ELF-1 (cell line): ENCODE data around the gene BPIFB1.

Source experiments
- DNase-seq: peaks from one replicate; pipeline ENCODE4 v3.0.0-alpha.2; 2016; ENCODE audit warnings: low read depth, low spot score

The BPIFB1 gene

DNA sequence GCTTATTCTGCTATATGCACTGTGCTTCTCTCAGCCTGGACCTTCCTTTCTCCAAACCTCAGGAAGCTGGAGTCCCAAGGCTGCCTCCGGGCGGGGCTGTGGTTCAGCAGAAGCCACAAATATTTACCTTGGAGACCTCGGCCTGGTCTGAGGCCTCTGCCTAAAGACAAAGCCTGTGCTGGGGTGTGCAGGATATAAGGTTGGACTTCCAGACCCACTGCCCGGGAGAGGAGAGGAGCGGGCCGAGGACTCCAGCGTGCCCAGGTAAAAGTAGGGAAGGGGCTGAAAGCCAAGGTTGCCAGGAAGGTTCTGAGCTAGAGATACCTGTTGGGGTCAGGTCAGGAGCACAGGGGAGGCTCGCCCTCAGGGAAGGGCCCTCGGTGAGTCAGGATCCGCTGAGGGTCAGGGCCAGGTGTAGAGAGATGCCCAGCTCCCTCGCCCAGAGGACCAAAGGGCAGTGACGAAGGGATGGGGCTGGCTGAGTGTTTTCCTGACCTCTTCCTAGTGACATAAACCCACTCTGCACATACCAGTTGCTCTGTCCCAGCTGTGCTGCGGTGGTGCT lies at the start of gene BPIFB1:
TSS of gene BPIFB1 (plus strand) at position 224 of the 565 bp plus-strand sequence. CDS start 2,860 bp downstream, outside the sequence.
- no peak for DNase-seq

DNA sequence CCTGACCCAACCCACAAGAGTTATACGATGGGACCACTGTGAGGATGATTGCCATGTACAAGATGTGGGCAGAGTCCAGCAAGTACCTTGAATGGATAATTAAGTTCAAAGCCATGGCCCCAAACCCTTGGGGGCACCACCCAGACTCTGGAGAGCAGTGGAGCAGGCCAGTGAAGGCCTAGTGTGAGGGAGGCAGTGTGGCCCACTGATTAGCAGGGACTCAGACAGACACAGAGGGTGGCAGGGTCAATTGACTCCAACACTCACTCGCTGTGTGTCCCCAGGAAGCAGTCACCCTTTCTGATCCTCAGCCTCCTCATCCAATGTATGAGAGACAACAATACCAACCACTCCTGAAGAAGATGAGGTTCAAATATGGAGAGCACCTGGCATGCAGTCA lies 49.0 kb upstream of the BPIFB1 start:
- no peak for DNase-seq

DNA sequence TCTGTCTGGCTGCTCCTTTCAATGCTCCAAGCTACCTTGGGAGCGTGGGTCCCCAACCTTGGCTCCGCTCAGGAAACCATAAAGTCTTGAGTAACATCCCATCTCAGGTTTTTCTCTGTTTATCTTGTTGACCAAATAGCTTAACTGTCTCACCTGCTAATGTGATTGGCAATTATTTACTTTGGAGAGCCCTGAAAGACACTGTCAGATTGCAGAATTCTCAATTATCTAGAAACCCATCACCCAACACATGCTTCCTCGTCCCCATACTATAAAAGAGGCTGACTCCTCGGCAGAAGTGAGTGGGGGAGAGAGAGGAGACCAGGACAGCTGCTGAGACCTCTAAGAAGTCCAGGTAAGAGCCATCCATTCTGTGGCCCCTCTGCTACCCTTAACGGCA lies 47.3 kb upstream of the BPIFB1 start, which contains the start of gene BPIFA1:
TSS of gene BPIFA1 (plus strand) at position 301 of the 400 bp plus-strand sequence. CDS start 1,716 bp downstream, outside the sequence.
- DNase-seq: no peak

- DNase-seq: no peak
Measured at GRCh38 chr20:33236351-33236750, 46.7 kb upstream of the BPIFB1 start.

- no peak for DNase-seq
Measured at GRCh38 chr20:33237989-33238388, 45.0 kb upstream of the BPIFB1 start.

DNA sequence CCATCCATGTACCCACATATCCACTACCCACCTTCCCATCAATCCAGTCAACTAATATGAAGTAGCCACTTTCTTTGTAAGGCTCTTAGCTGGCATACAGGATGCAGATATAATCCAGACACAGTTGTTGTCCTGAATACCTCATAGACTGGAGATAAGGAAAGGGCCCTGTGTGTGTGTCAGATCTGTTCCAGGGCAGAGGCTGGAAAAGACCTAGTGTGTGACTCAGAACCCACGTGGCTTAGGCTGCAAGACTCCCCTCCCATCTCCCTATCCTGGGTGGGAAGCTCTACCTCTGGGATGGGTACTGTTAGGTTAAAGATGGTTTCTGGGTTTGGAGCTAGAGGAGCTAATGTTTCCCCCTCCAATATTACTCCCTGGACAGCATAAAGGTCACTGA lies 43.6 kb upstream of the BPIFB1 start:
- no peak for DNase-seq

- no peak for DNase-seq
Measured at GRCh38 chr20:33239979-33240736, 42.9 kb upstream of the BPIFB1 start.

DNA sequence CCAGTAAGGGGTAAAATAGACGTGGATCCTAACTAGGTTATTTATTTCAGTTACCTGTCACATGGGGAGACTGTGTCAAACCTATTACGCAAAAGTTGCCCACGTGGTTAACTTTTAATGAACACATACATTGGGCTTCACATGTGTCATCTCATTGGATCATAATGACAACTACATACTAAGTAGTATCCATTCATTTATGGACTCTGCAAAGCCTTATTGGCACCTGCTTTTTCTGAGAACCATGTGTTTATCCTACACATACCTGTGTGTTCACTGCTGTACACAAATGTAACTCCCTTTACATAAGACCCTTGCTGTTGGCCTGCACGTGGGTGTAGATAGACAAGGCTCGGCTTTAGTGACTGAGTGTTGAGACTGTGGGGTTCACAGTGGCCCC lies 42.1 kb upstream of the BPIFB1 start:
- no peak for DNase-seq

GRCh38 chr20:33242319-33243100 lies 40.5 kb upstream of the BPIFB1 start:
- DNase-seq: no peak

DNA sequence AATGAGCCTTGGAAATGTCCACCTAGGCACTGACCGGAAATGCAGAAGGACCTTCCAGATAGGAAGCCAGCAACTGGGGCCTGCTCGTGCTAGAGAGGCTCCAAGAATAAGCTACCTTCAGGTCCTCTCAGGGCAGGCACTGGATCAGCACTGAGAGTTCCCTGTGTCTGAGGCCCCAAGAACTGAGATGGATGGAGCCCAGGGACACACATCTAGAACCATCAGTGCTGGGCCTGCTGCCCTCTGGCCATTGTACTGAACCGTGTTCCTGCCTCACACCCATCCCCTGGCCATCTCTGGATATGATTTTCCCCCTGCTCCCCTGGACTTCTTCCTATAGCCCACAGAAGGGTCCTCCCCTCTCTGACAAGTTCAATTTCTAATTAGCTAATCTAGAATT lies 36.9 kb upstream of the BPIFB1 start:
- no peak for DNase-seq

DNA sequence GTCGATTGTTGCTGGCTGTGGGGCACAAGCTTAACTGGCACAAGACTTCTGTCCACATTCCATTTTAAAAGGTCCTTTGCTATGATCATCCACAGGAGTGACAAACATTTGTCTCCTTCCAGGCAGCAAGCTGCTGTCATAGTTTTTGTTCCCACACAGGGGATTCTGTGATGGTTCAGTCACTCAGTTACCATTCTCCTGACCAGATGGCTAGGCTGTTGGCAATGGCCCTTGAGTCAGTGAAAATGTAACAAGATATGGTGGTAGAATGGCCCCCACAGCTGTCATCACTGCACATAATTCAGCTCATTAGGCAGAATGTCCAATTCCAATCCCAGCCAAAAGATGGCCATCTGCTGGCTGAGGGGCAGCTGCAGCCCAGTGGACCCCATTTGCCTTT lies 33.6 kb upstream of the BPIFB1 start:
- DNase-seq: no peak

- DNase-seq: peak; percentile 39
Measured at GRCh38 chr20:33250666-33251065, 32.3 kb upstream of the BPIFB1 start.

DNA sequence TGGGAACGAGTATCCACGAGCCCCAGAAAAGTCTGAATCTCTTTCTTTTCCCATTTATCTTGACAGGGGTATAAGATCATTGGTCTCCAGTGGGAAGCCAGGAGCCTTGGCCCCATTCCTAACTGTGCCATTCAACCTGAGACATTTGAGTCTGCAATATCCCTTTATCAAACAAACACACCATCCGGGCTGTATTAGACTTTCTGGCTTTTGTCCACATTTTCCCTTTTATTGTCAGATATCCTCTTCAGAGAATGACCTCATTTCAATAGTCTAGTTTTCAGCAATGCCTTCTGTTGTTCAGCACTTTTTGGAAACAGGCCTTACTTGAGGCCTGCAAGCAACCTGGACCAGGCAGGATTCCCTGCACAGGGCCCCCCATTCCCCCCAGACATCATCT lies 31.5 kb upstream of the BPIFB1 start:
- DNase-seq: no peak

GRCh38 chr20:33252460-33252859 lies 30.6 kb upstream of the BPIFB1 start:
- DNase-seq: no peak

DNA sequence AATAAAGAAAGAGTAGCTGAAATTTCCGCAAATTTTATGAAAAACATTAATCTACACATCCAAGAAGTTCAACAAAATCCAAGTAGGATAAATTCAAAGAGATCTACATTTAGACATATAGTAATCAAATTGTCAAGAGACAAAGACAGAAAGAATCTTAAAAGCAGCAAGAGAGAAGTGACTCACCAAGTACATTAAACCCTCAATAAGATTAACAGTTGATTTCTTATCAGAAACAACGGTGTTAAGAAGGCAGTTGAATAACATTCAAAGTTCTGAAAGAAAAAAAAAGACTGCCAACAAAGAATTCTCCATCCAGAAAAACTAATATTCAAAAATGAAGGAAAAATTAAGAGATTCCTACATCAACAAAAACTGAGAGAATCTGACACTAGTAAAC lies 28.0 kb upstream of the BPIFB1 start:
- no peak for DNase-seq

DNA sequence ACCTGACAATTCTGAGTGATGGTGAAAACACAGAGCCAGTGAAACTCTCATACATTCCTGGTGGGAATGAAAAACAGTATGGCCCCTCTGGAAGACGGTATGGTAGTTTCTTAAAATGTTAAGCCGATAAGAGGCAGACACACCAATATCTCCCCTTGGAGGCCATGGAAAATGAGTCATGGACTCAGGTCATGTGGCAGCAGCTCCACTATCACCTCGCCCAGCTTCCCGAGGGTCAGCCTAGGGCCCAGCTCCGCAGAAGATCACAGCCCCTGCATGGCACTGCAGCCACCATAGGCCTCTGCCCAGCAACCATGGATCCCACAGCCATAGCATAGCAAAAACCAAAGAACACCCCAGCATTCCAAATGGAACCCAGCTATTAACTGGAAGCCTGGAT lies 25.8 kb upstream of the BPIFB1 start:
- DNase-seq: no peak

DNA sequence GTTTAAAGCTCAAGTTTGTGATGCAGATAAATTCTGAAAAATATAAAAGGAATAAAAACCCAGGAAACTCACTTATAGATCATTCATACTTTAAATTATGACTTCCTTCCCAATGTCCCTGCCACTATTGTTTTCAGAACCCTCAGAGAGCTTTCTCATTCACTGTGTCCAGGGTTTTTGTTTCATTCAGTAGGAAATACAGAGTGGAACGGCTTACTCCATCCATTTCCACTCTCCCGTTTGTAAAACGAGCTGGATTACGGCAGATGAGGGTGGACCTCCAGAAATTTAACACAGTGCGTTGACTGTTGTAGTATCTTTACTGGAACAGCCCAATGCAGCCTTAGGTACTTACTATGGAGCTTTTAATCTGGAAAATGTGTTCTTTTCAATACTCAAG lies 23.6 kb upstream of the BPIFB1 start:
- DNase-seq: no peak

DNA sequence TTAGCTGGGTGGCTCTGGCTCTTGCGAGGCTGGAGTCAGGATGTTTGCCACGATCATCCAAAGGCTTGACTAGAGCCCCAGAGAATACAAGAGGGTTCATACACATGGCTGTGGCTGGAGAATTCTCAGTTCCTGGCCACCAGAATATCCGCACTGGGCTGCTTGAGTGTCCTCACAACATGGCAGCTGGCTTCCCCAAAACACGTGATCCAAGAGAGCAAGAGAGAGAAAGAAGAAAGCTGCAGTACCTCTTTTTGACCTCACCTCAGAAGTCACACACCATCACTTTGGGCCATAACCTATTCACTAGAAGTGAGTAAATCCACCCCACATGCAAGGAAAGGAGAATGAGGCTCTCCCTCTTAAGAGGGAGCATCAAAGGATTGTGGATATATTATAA lies 21.5 kb upstream of the BPIFB1 start:
- DNase-seq: no peak

GRCh38 chr20:33262658-33263065 lies 20.4 kb upstream of the BPIFB1 start:
- DNase-seq: peak; percentile 68

- DNase-seq: no peak
Measured at GRCh38 chr20:33263784-33264183, 19.2 kb upstream of the BPIFB1 start.

DNA sequence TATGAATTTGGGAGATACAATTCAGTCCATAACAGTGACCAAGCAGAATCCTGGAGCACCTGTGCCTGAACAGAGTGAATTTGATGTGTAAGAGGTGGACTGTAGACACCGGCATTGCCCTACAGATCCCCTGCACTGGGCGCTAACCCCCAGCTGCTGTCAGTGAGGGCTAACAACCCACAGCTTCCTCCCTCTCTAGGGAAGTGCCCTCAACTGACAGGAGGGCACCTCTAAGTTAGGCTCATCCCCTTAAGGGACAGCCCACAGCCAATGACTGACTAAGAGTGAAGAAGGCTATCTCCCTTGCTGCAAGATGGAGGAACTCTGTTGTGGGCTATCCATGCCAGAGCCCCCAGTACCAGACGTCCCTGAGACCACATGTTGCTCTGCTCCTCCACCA lies 15.3 kb upstream of the BPIFB1 start:
- DNase-seq: no peak

DNA sequence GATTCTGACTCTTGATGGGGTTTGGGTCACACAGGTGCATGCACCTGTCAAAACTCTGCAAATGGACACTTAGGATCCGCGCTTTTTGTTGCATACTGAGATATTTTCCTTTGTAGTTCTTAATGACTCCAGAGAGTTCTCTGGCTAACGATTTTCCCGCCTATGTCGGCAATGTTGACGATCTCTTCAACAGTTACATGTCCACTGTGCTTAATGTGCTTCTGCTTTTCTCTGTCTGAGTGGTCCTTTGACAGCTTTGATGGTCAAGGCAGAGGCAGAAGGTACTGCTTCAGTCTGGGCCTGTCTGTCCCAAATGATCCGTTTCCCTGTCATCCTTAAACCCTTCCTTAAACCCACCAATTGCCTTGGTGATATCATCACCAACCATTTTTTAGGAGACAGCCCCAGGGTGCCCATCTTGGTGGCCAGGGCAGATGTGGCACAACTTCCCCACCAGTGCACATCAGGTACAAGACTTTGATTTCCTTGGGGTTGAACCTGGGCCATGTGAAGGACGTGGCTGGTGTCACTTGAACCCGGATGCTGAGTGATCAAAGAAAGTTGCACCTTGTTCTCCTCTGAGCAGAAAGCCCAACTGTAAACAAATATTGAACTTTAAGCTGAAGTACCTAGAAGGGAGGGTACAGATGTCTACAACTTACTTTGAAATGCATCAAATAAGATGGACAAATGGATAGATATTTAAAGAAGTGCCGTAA lies 10.7 kb upstream of the BPIFB1 start:
- no peak for DNase-seq
